ENCODE measurements around the gene HIPK3.
"Not testable (repeated sequence)": the region's sequence is repeated elsewhere in the genome, so short reads cannot be mapped to it uniquely, and the experiment has no call there.

HIPK3 gene

DNA sequence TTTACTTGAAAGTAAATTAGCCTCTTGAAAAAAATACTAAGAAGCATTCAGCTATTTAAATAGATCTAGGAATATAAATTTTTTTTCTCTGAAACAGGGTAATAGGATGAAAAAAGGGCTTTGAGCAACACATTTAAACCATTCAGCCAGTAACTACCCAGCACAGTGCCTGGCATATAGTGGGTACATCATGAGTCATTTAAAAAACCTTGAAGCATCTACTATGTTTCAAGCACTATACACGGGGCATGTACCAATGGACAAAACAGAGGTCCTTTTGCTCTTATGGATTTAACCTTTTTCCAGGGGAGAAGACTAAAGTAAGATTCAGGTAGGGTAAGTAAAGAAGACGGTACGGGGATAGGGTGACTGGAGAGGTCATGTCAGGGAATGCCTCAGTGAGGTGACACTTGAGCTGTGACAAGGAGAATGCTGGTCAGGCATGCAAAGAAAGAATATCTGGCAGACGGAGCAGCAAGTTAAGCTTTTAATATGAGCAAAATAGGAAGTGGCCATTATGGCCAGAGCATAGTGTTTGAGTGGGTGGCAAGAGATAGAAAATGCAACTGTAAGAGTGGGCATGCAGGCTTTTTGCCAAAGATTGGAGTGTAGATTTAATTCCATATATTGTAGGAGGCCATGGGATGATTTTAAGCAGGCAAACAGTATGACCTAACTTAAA lies 101.1 kb downstream of the HIPK3 start:
- DNase-seq (ENCODE audit: low read depth, low spot score): no peak

DNA sequence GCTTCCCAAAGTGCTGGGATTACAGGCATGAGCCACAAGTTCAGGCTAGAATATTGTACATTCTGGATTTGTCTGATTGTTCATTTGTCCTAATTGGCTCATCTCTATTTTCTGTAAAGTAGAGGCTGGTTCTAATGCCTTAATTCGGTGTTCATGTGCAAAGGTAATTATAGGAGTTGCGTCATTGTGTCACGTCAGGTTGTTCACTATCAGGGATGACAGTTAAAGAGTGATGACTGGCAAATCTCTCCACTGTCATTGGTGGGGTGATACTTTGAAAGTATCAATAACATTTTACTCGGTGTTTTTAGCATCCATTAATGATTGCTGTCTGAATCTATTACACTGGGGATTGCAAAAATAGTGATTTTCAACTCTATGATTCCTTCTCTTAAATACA lies 103.5 kb downstream of the HIPK3 start:
- DNase-seq (ENCODE audit: low read depth, low spot score): no peak

DNA sequence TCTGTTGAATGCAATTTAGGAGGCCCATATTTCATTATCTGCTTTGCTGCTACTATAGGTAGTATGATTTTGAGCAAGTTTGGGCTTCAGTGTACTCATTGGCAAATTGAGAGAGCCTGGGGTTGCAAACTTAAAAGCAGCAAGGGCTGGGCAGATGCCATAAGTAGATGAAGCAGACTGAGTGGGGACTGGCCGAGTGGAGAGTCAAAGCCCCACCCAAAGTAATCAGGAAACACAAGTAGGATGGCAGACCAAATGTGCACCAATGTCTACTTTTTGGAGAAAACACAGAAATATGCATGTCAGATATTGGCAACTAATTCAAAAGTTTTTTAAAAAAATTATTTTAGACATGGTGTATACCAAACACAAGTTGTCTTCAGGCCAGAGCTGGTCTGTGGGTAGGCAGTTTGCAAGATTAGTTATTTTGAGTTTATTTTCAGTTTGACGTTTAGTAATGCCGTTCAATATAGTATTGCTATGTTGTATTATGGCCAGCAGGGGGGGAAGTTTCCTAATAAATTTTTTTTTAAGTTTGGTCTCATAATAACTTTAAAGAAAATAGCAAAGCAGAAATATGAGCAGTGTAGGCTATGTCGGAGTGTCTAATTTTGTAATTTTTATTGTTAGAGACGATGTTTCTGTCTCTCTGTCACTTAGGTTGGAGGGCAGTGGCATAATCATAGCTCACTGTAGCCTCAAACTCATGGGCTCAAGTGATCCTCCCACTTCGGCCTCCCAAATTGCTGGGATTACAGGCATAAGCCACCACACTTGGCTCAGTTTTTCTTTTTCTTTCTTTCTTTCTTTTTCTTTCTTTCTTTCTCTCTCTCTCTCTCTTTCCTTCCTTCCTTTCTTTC lies 105.1 kb downstream of the HIPK3 start:
- no peak for DNase-seq (ENCODE audit: low read depth, low spot score)

DNA sequence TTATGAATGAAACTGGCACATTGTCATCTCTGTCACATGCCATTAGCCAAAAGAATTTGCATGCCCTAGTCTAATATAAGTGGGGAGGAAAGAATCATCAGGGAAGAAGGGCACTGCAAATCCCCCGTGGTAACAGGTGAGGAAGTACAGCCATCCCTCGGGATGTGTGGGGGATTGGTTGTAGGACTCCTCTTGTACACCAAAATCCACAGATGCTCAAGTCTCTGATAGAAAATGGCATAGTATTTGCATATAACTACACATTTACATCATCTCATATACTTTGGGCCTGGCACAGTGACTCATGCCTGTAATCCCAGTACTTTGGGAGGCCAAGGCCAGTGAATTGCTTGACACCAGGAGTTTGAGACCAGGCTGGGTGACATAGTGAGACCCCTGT lies 109.7 kb downstream of the HIPK3 start:
- DNase-seq (ENCODE audit: low read depth, low spot score): no peak

DNA sequence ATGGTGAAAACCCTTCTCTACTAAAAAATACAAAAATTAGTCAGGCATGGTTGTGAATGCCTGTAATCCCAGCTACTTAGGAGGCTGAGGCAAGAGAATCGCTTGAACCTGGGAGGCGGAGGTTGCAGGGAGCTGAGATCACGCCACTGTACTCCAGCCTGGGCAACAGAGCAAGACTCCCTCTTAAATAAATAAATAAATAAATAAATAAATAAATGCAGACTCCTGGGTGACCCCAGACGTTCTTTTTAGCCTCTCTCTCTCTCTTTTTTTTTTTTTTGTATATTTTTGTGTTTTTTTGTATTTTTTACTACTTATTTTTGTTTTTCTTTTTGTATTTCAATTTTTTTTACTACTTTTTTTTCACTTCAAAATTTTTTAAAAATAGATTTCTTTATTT lies 111.3 kb downstream of the HIPK3 start:
- not testable (repeated sequence) for DNase-seq (ENCODE audit: low read depth, low spot score)

DNA sequence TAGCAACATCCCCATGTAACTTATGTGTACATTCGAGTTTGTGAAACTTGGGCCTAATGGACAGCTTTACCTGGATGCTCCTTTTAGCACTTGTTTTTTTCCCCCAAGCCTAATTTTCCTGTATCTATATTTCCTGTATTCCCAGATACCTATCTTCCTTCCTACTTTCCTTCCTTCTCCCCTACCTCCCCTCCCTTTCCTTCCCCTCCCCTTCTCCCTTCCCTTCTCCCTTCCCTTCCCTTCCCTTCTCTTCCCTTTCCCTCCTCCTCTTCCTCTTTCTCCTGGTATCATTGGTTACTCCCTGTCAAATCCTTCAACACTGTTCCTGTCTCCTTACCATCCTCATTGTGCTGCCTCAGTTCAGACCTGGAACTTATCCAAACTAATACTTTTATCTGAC lies 111.8 kb downstream of the HIPK3 start:
- no peak for DNase-seq (ENCODE audit: low read depth, low spot score)

DNA sequence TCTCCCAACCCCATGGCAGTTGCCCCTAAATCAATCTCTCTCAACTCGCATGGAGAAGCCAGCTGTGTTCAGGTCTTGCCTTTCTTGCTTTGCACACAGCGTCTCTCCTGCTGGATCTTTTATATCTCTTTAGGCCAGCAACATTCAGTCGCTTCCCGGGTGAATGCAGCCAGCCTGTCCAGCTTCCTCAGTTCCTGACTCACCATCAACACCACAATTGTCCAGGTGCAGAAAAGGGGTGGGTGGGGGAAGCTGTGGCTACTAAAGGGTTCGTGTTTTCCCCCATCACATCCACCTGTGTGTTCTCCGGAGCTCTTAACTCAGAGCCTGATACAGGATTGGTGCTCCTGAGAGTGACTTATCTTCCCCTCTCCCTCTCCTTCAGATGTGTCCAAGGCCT lies 116.5 kb downstream of the HIPK3 start:
- no peak for DNase-seq (ENCODE audit: low read depth, low spot score)

DNA sequence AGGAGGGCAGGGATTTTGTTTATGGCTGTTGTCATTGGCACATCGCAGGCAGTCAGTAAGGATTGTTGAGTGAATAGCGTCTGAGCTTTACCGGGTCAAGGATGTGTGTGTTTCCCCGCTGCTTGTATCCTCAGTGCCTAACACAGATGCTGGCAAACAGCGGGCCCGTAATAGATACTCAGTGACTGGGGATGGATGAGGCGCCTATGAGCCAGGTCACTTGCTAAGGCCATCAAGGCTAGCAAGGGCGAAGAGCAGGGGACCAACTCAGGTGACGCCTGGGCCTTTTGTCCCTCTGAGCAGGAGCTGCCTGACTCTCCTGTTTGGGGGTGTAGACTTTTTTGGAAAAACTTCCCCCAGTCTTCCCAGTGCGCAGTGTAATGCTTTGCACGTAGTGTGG lies 118.1 kb downstream of the HIPK3 start:
- no peak for DNase-seq (ENCODE audit: low read depth, low spot score)

DNA sequence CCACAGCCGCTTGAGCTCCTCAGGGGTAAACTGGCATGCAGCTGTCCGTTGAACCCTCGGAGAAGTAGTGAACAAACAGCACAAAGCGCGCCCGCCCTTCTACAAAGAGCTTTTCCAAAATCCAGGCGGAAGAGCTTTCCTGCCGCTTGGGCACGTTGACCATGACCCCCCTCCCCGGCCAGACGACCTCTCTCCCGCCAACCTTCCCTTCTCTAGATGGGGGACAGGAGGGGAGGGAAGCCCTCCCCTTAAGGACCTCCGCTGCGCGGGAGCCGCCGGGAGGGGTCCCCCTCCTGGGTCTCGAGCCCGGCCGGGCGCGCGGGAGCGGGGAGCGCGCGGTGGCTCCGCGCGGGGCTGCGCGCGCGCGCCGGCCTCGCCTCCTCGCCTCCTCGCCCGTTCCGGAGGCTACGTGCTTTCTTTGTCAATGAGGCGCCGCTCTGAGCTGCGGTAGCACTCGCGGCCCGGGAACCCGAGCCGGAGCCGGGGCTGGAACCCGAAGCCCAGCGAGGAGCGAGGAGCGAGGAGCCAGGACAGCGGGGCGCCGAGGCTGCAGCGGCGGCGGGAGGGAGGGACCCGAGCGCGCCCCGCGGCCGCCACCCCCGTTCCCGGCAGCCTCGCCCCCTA lies 118.6 kb downstream of the HIPK3 start, which contains the start of gene KIAA1549L:
Gene KIAA1549L (plus strand): TSS at position 421 of the 624 bp plus-strand sequence.
- DNase-seq (ENCODE audit: low read depth, low spot score): no peak

DNA sequence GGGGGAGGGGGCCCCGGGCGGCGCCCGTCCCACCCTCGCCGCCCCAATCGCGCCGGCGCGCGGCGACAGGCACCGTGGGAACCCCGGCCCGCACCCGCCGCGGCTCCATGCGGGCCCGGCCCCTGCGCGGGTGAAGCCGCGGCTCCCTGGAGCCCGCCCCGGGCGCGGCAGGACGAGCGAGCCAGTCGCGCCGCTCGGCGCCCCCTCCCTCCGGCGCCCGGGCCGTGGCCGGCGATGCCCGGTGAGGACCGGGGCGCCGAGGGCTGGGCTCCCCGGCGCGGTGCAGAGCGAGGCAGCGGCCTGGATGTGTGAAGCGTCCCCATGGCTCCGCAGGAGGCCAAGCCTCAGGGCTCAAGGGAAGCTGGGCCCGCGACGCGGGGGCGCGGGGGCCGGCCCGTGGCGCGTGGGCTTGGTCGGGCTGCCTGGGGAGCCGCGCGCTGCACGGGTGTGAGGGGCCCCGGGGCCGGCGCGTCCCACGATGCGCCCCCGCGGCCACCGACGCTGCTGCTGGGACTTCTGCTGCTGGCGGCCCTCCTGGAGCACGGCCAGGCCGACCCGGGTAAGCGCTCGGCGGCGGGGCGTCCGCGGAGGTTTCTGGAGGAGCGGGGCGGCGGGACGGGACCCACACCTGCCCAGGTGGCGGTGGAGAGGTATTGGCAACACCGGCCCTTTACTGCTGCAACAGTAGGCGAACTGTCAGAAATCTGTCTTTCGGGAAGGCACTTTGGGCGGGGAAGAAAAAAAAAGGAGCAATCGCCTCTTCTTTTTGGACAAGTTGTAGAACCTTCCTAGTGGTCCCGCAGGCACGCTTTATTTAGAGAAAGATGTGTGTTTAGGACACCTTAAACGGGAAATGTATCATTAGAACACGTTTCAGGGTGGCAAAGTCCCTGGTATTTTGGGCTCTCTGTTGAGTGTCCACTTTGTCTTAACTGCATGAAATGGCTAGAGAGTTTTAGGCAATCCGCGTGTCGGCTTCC lies 119.4 kb downstream of the HIPK3 start:
- no peak for DNase-seq (ENCODE audit: low read depth, low spot score)

DNA sequence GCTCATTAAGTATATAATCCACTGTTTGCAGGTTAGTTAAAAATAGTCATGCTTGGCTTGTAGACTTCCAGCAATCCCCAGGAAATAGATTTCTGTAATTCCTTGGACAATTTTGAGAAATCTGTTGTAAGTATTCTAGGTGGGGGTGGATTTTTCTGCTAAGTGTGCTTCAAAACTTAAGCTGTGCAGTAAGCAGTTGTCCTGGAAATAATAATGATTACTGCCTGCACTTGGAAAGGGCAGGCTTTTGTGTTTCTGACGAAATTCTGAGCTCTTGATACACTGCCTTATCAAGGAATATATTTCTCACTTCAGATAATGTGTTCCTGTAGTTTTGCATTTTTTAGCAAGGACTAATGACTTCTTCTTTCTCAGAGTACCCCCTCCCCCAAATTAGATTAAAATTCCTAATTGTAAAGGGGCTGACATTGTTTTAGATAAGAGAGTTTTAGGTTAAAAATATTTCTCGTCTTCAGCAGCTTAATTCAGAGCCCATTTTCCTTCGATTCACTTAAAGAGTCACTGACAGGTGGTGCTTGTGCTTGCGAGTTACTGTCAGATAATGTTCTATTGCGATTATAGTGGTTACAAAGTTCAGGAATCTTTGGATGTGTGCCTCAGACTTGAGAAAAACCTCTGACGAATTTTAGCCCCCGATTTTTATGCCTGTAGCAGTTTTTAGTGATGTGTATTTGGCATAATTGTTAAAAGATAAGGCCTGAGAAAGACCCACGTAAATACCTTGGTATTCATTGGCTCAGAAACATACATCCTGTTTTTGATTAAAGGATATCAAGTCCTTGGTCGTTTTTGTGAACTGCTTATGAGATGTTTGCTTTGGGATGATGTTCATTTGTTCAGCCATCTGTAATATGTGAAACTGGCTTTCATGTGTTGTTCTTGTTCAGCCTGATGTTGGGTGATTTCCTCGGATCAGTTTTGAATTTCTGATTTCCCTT lies 120.5 kb downstream of the HIPK3 start:
- no peak for DNase-seq (ENCODE audit: low read depth, low spot score)

DNA sequence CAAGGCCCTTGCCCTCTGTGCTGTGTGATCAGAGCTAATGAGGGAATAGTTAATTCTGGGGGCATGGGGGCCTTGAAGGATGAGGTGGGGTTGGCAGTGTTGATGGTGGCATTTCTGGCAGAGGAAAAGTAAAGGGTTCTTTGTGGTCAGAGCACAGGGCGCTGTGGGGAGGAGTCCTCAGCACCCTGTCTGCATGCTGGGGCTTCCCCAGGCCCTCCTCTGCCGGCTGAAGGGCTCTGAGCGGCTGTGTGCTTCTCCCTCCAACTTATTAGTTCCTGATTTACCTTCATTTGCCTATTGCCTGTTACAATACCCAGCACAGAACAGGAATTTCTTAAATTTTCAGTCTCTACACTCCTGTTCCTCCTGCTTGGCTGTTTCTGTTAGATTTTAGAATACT lies 122.8 kb downstream of the HIPK3 start:
- DNase-seq (ENCODE audit: low read depth, low spot score): no peak

DNA sequence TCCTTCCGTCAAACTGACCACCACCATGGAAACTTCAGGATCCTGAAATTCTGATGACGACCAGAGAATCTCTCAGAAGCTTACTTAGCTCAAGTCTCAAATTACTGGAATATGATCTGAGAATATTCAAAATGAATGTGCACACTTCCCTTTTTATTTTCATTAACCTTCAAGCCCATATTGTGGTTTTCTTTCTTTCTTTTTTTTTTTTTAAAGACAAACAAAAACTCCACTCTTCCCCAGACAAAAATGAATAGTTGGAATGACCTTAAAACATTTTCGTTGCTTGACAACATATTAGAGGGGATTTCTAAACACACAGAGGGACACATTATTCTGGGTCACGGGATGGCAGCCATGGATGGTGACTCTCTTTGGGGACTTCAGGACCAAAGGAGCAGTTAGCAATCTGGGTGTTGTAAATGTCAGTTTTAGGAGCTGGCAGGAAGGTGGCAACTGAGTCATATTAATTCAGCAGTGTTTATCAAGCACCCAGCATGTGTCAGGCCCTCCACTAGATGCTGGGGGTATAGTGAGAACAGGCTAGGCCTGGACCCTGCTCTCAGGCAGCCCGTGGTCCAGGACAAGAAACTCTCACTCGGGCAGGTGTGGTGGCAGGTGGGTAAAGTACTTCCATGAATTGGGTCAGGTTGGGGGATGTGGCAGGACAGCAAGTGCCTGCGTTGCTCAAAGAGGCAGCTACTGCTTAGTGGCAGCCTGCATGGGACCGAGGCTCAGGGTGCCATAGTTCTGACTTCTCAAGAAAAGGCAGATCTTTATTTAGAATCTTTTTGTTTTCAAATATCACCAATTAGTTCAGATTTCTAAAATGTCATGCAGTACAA lies 126.1 kb downstream of the HIPK3 start:
- no peak for DNase-seq (ENCODE audit: low read depth, low spot score)

DNA sequence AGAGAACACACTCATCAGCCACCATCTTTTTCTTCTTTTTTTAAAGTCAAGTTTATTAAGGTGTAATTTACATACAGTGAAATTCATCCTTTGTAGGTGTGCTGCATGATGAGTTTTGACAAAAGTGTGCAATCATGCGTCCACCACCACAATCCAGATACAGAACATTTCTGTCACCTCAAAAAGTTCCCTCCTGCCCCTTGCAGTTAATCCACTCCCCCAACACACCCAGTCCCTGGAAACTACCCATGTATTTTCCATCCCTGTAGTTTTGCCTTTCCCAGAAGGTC lies 126.7 kb downstream of the HIPK3 start:
- DNase-seq (ENCODE audit: low read depth, low spot score): no peak

DNA sequence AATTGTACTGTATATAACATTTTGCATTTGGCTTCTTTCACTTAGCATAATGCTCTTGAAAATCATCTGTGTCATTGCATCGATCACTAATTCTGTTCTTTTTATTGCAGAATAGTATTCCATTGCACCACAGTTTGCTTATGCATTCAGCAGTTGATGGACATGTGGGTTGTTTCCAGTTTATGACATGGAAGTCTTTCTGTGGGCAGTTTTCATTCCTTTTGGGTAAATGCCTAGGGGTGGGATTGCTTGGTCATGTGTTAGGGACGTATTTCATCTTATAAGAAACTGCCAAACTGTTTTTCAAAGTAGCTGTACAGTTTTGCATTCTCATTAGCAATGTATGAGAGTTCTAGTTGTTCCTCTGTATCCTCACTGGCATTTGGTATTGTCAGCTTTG lies 127.0 kb downstream of the HIPK3 start:
- DNase-seq (ENCODE audit: low read depth, low spot score): no peak

DNA sequence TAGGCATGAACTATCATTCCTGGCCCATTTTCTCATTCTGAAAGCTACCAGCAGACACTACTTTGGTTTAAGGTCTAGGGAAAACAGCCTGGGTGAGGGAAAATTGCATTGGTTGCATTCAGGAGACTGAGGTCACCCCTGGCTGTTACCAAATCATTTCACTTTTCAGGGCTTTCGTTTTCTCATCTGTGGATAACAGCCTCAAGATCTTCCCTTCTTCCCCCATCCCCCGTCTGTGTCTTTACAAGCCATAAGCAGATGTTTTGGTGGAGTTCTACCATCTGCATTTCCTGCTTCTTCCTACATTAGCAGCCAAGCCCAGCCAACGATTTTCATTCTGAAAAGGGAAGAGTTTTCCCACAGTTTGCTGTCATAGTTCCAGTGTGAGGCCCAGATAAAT lies 130.4 kb downstream of the HIPK3 start:
- no peak for DNase-seq (ENCODE audit: low read depth, low spot score)

DNA sequence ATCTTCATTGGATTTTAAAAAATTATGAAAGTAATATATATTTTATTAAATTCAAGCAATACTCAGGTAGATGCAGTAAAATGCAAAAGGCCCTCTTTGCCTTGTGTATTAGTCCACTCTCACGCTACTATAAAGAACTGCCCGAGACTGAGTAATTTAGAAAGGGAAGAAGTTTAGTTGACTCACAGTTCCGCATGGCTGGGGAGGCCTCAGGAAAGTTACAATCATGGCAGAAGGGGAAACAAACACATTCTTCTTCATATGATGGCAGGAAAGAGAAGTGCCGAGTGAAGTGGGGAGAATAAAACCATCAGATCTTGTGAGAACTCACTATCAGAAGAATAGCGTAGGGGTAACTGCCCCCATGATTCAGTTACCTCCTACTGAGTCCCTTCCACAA lies 130.8 kb downstream of the HIPK3 start:
- DNase-seq (ENCODE audit: low read depth, low spot score): no peak

DNA sequence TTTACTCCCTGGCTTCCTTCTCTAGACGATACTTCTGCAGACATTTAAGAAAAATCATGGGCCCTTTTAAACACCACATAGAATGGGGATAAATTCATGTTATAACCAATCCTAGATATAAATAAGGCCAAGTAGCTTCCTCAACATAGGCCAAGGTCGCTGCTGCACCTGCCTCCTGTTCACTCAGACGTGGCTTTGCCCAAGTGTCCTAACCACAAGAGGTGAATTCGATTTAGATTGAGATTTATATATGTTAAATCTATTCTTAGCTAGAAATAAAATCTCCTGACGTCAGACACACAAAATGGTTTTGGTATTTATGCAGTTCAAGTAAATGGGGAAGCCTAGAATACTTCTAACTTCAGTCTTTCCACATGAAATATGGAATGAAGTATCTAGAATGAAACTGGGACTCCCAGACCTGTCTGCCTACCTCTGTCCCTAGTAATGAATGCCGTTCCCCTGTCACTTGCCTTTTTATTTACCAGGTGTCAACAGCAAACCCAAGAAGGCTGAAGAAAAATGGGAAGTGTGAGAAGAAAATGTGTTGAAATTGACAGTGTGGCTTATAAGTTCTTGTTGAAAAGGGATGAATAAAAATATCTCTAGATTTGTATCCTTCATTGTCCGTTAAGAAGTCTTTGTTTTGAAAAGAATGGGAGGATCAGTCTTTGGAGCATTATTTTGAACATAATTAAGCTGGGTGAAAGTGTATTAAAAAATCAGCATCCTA lies 131.8 kb downstream of the HIPK3 start:
- DNase-seq (ENCODE audit: low read depth, low spot score): no peak

DNA sequence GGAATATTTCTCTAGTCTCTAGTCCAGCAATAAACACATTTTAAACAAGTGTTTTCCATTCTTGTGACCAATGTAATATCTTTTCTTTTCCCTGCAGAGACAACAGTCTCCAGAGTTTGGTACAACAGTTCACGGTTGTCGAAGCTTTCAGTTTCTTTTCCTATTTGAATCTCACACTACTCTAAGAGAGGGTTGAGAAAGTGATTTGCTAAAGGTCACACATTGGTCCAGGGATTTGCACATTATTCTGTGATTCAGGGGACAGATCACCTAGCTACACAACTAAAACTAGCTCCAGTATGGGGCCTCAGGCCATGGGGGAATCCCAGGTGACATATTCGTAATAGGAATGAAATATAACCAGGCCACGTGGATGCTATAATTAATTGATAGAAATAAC lies 132.5 kb downstream of the HIPK3 start:
- DNase-seq (ENCODE audit: low read depth, low spot score): no peak

Data from iPS DF 19.7 (cell line).